Mucosa of rectum (tissue), 2 donors: ENCODE measurements around the gene SLF2.

Experiments
- H3K27ac ChIP-seq, 2 donors: one replicate each; pipeline ENCODE4 v1.7.0; 2013; ENCODE audit warnings: inconsistent platforms in 2 of 2, low read depth in 2 of 2, low read length in 2 of 2
- H3K27me3 ChIP-seq, 2 donors: one replicate each; pipeline ENCODE4 v1.7.0; 2013; ENCODE audit warnings: low read length in 2 of 2; ENCODE audit not compliant: control insufficient read depth in 2 of 2, insufficient read depth in 2 of 2
- H3K36me3 ChIP-seq, 2 donors: one replicate each; pipeline ENCODE4 v1.7.0; 2013; ENCODE audit warnings: low read length in 2 of 2; ENCODE audit not compliant: control insufficient read depth in 2 of 2, insufficient read depth in 2 of 2
- H3K4me1 ChIP-seq, 2 donors: one replicate each; pipeline ENCODE4 v1.7.0; 2013; ENCODE audit warnings: low read length in 2 of 2, mild to moderate bottlenecking in 1 of 2; ENCODE audit not compliant: control insufficient read depth in 2 of 2, insufficient read depth in 2 of 2
- H3K4me3 ChIP-seq, 2 donors: one replicate each; pipeline ENCODE4 v1.7.0; 2013; ENCODE audit warnings: low read length in 2 of 2
- H3K9ac ChIP-seq, 2 donors: one replicate each; pipeline ENCODE4 v1.7.0; 2013; ENCODE audit warnings: low read length in 2 of 2, low read depth in 1 of 2, mild to moderate bottlenecking in 1 of 2
- H3K9me3 ChIP-seq, 2 donors: one replicate each; pipeline ENCODE4 v1.7.0; 2013; ENCODE audit warnings: low read length in 2 of 2; ENCODE audit not compliant: control insufficient read depth in 2 of 2
- donor health status: healthy.
- donor health status: Normal muscosa, but diverticular disease.

SLF2 gene

DNA sequence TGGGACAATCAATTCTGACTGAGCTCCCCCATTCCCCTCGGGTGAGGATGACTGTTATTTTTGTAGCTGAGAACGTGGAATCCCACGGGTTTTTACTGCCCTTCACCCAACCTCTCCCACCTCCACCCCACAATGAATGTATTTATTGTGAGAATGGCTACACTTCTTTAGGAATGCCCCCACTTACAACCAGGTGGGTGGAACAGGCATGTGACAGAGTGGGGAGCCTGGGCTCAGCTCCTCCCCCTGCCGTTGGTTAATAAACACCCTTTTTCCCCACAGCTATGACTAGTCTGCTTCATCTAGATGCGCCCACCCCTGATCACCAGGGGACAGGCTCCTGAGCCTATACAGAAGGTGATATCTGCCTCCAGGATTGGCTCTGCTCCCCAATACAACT, 72.6 kb downstream of the SLF2 start:
- H3K27me3 ChIP-seq = no peaks in the 10 kb centered on the region
- no peak overlapping the region for H3K4me3 ChIP-seq
- H3K27ac ChIP-seq = no peak overlapping the region
- H3K9me3 ChIP-seq = no peaks in the 10 kb centered on the region
- H3K36me3 ChIP-seq = peaks cover 38 to 46% of the 10 kb centered on the region in 2 donors
- peaks cover 18 to 20% of the 10 kb centered on the region in 2 donors for H3K4me1 ChIP-seq
- H3K9ac ChIP-seq = no peak overlapping the region

- peak overlapping the region; percentile 69 to 88 for H3K27ac ChIP-seq
- H3K9me3 ChIP-seq = no peaks in the 10 kb centered on the region
- peak overlapping the region; percentile 79 to 81 for H3K9ac ChIP-seq
- peaks cover 18 to 20% of the 10 kb centered on the region in 2 donors for H3K4me1 ChIP-seq
- peaks cover 33 to 45% of the 10 kb centered on the region in 2 donors for H3K36me3 ChIP-seq
- no peaks in the 10 kb centered on the region for H3K27me3 ChIP-seq
- H3K4me3 ChIP-seq = peak overlapping the region; percentile 90 to 91
Observed at GRCh38 chr10:100986623-100986951, 73.8 kb downstream of the SLF2 start.

DNA sequence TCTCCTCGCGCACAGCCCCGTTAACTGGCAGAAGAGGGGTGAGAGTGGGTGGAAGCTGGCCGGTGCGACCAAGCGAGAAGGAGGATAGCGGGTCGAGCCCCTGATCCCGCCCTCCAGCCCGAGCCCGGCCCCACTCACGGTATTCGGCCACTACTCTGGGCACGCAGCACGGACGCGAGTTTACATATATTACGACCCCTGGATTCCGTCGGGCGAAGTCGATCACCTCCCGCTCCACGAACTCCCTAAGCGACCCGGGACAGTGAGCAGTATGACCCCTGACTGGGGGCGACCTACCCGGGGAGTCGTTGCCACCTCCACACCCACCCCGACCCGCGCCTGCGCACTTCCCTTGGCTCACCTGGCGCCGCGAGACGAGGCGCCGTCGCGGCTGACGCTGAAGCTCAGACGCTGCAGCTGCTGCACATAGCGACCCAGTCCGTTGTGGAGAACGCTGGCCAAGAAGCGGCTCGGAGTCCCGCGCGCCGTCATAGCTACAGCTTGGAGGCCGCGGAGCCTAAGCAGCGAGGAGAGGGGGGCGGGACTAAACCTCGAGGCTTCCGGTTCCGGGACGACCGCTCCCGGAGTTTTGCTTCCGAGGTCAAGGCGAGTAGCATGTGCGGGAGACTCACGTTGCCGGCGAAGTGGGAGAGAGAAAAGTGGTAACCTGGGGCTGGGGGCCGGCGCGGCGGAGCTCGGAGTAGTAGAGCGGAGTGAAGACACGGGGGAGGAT, 74.4 kb downstream of the SLF2 start, which contains the start of the genes MRPL43 and TWNK:
MRPL43 (minus strand) TSS at position 546 of the 733 bp plus-strand sequence; CDS start at position 492, 54 bp downstream.
TWNK (plus strand) TSS at position 592 of the 733 bp plus-strand sequence. CDS start 668 bp downstream, outside the sequence.
- Histone ChIP-seq H3K36me3 (peaks cover 31 to 42% of the 10 kb centered on the region in 2 donors), H3K27ac (peak within 1 kb of the TSS; percentile 69 to 88), H3K27me3 (no peaks in the 10 kb centered on the region), H3K4me1 (peaks cover 18 to 20% of the 10 kb centered on the region in 2 donors), H3K9me3 (no peaks in the 10 kb centered on the region), H3K9ac (peak within 1 kb of the TSS; percentile 79 to 81), H3K4me3 (peak within 1 kb of the TSS; percentile 90 to 91)

- peak overlapping the region; percentile 90 to 91 for H3K4me3 ChIP-seq
- no peak overlapping the region for H3K27ac ChIP-seq
- peak overlapping the region; percentile 36 to 81 for H3K9ac ChIP-seq
- H3K9me3 ChIP-seq = no peaks in the 10 kb centered on the region
- H3K4me1 ChIP-seq = peaks cover 18 to 20% of the 10 kb centered on the region in 2 donors
- H3K27me3 ChIP-seq = no peaks in the 10 kb centered on the region
- peaks cover 28 to 39% of the 10 kb centered on the region in 2 donors for H3K36me3 ChIP-seq
Observed at GRCh38 chr10:100987685-100988049, 74.9 kb downstream of the SLF2 start.

GRCh38 chr10:100988166-100988565, 75.4 kb downstream of the SLF2 start:
- Histone ChIP-seq H3K9me3 (no peaks in the 10 kb centered on the region), H3K9ac (no peak overlapping the region), H3K4me3 (peak overlapping the region; percentile 90 to 91), H3K27me3 (no peaks in the 10 kb centered on the region), H3K27ac (no peak overlapping the region), H3K36me3 (peaks cover 23 to 38% of the 10 kb centered on the region in 2 donors), H3K4me1 (peaks cover 18 to 20% of the 10 kb centered on the region in 2 donors)

DNA sequence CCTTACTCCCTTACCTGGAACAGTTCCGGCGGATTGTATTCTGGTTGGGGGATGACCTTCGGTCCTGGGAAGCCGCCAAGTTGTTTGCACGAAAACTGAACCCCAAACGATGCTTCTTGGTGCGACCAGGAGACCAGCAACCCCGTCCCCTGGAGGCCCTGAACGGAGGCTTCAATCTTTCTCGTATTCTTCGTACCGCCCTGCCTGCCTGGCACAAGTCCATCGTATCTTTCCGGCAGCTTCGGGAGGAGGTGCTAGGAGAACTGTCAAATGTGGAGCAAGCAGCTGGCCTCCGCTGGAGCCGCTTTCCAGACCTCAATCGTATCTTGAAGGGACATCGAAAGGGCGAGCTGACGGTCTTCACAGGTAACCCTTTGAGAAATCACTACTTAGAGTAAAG, 76.3 kb downstream of the SLF2 start:
- peaks cover 18 to 39% of the 10 kb centered on the region in 2 donors for H3K36me3 ChIP-seq
- no peak overlapping the region for H3K27ac ChIP-seq
- H3K9ac ChIP-seq = no peak overlapping the region
- peaks cover 18 to 20% of the 10 kb centered on the region in 2 donors for H3K4me1 ChIP-seq
- H3K27me3 ChIP-seq = no peaks in the 10 kb centered on the region
- H3K9me3 ChIP-seq = no peaks in the 10 kb centered on the region
- H3K4me3 ChIP-seq = no peak overlapping the region

- Histone ChIP-seq H3K9me3 (no peaks in the 10 kb centered on the region), H3K9ac (no peak overlapping the region), H3K27me3 (no peaks in the 10 kb centered on the region), H3K27ac (no peak overlapping the region), H3K4me1 (peaks cover 18 to 19% of the 10 kb centered on the region in 2 donors), H3K36me3 (peaks cover 15 to 30% of the 10 kb centered on the region in 2 donors), H3K4me3 (no peak overlapping the region)
Observed at GRCh38 chr10:100993986-100994708, 81.4 kb downstream of the SLF2 start.

DNA sequence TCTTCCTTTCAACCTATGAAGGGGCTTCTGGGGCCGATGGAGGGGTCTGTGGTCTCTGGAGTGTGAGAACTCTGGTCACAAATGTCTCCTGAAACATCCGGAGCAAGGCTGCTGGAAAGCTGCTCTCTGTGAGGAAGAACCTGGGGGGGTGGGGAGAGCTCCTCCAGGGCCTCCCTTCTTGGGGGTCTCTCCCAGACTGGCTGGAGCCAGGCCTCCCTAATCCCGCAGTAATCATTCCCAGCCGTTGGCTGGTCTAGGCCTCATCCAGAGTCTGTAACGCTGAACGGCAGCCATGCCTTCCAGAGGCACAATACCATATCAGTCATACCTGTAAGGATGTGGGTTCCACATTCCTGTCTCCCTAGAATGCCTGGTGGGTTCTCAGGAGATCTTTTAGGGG, 82.4 kb downstream of the SLF2 start:
- Histone ChIP-seq H3K27me3 (no peaks in the 10 kb centered on the region), H3K4me3 (no peak overlapping the region), H3K36me3 (peaks cover 11 to 25% of the 10 kb centered on the region in 2 donors), H3K27ac (no peak overlapping the region), H3K4me1 (peaks cover 18 to 22% of the 10 kb centered on the region in 2 donors), H3K9ac (no peak overlapping the region), H3K9me3 (no peaks in the 10 kb centered on the region)

- no peaks in the 10 kb centered on the region for H3K9me3 ChIP-seq
- no peaks in the 10 kb centered on the region for H3K27me3 ChIP-seq
- peaks cover 28 to 36% of the 10 kb centered on the region in 2 donors for H3K4me1 ChIP-seq
- peak overlapping the region; percentile 90 to 96 for H3K27ac ChIP-seq
- H3K9ac ChIP-seq = peak overlapping the region; percentile 89 to 92
- H3K36me3 ChIP-seq = peaks cover 3 to 12% of the 10 kb centered on the region in 2 donors
- peak overlapping the region; percentile 78 for H3K4me3 ChIP-seq
Observed at GRCh38 chr10:100996678-100997359, 84.1 kb downstream of the SLF2 start.
